Stimulated activated CD8-positive, alpha-beta memory T cell treated with anti-CD3 and anti-CD28 coated beads, Interleukin-12 subunit alpha, Interleukin-12 subunit beta, amount 100 ng/mL, for 4 hours (primary cell): ENCODE measurements around the gene CRKL.

ENCODE experiments used
- DNase-seq: peaks from one replicate; pipeline ENCODE4 v3.0.0-alpha.2; 2020; ENCODE audit warnings: low read depth

CRKL gene

GRCh38 chr22:20952544-20953341 lies 35.5 kb downstream of the CRKL start:
- DNase-seq, result no peak

GRCh38 chr22:20953342-20953608 lies 36.1 kb downstream of the CRKL start:
- DNase-seq, result no peak

- no peak for DNase-seq
Measured at GRCh38 chr22:20953668-20954500, 36.7 kb downstream of the CRKL start.

- DNase-seq, result no peak
Measured at GRCh38 chr22:20955548-20955947, 38.3 kb downstream of the CRKL start.

GRCh38 chr22:20956258-20957101 lies 39.3 kb downstream of the CRKL start:
- DNase-seq, result no peak

- no peak for DNase-seq
Measured at GRCh38 chr22:20957102-20957682, 40.0 kb downstream of the CRKL start.

GRCh38 chr22:20957683-20958431 lies 40.6 kb downstream of the CRKL start:
- no peak for DNase-seq

GRCh38 chr22:20959578-20960461 lies 42.6 kb downstream of the CRKL start:
- DNase-seq, result no peak

GRCh38 chr22:20960609-20961008 lies 43.4 kb downstream of the CRKL start:
- no peak for DNase-seq

GRCh38 chr22:20962491-20962945 lies 45.3 kb downstream of the CRKL start:
- DNase-seq, result no peak

- DNase-seq, result no peak
Measured at GRCh38 chr22:20963201-20964052, 46.2 kb downstream of the CRKL start.

- DNase-seq, result no peak
Measured at GRCh38 chr22:20964090-20964798, 47.0 kb downstream of the CRKL start.

GRCh38 chr22:20964799-20965103 lies 47.5 kb downstream of the CRKL start:
- DNase-seq, result no peak

- no peak for DNase-seq
Measured at GRCh38 chr22:20965104-20965887, 48.1 kb downstream of the CRKL start.

- DNase-seq, result no peak
Measured at GRCh38 chr22:20965888-20966855, 49.0 kb downstream of the CRKL start.

GRCh38 chr22:20966883-20967696 lies 49.9 kb downstream of the CRKL start, which contains the start of gene AIFM3:
Gene AIFM3 (plus strand): TSS chr22:20967255. CDS start chr22:20967945, 690 bp downstream.
- no peak for DNase-seq
